Common myeloid progenitor, CD34-positive (primary cell): Measurements from ENCODE around the gene SPPL2B.
A peak's percentile ranks its signal among the peaks of the same experiment; 100 is the strongest.
"Not testable (repeated sequence)": the region's sequence is repeated elsewhere in the genome, so short reads cannot be mapped to it uniquely, and the experiment has no call there.

Source experiments
- CTCF ChIA-PET: fragments of 350-600 bp; sonication (Branson Sonifier 250); formaldehyde crosslinking; loops from one replicate; lab custom pipeline; 2021; ENCODE audit warnings: antibody characterized with exemption; lab: Charles Lee
- POLR2A ChIA-PET: fragments of 350-600 bp; sonication (Branson Sonifier 250); formaldehyde crosslinking; loops from one replicate; lab custom pipeline; 2021; ENCODE audit warnings: antibody characterized with exemption; lab: Charles Lee
- DNase-seq, 3 donors: peaks; one replicate each; pipeline versions ENCODE4 v3.0.0 to v3.0.0-alpha.2; 2013
- H3K27ac ChIP-seq, 2 experiments: 1 replicate in 1 of 2; 2 replicates in 1 of 2; pipeline ENCODE4 v1.7.0; 2013; ENCODE audit warnings: inconsistent platforms in 2 of 2, low read length in 2 of 2, mild to moderate bottlenecking in 2 of 2, low read depth in 1 of 2, moderate library complexity in 1 of 2; ENCODE audit not compliant: severe bottlenecking in 2 of 2, insufficient read depth in 1 of 2, poor library complexity in 1 of 2
- H3K27me3 ChIP-seq, 5 experiments: replicated peaks in 2 of 5; 1 replicate in 3 of 5; 2 replicates in 2 of 5; pipeline versions ENCODE4 v1.6.1 to v1.7.0; 2013; ENCODE audit warnings: low read length in 4 of 5, mild to moderate bottlenecking in 2 of 5, moderate library complexity in 2 of 5, inconsistent platforms in 1 of 5; ENCODE audit not compliant: insufficient read depth in 5 of 5, control insufficient read depth in 4 of 5
- H3K36me3 ChIP-seq, 4 experiments: 1 replicate in 2 of 4; 2 replicates in 2 of 4; pipeline versions ENCODE4 v1.6.1 to v1.7.0; 2013; ENCODE audit warnings: low read length in 3 of 4, control low read depth in 1 of 4, mild to moderate bottlenecking in 1 of 4; ENCODE audit not compliant: control insufficient read depth in 4 of 4, insufficient read depth in 4 of 4
- H3K4me1 ChIP-seq, 4 experiments: 1 replicate in 3 of 4; 2 replicates in 1 of 4; pipeline versions ENCODE4 v1.6.1 to v1.7.1; 2013; ENCODE audit warnings: low read length in 3 of 4, mild to moderate bottlenecking in 3 of 4, control low read depth in 1 of 4, inconsistent platforms in 1 of 4, moderate library complexity in 1 of 4; ENCODE audit not compliant: control insufficient read depth in 4 of 4, insufficient read depth in 4 of 4; ENCODE audit errors: control extremely low read depth in 1 of 4
- H3K4me3 ChIP-seq, 7 experiments: 1 replicate in 4 of 7; 2 replicates in 3 of 7; pipeline versions ENCODE4 v1.5.1 to v1.7.0; 2013; ENCODE audit warnings: mild to moderate bottlenecking in 7 of 7, low read length in 6 of 7, moderate library complexity in 6 of 7, inconsistent platforms in 2 of 7, low read depth in 2 of 7, control low read depth in 1 of 7; ENCODE audit not compliant: insufficient read depth in 4 of 7, control insufficient read depth in 1 of 7; ENCODE audit errors: extremely low read depth in 1 of 7
- H3K9me3 ChIP-seq, 5 experiments: 1 replicate in 4 of 5; 2 replicates in 1 of 5; pipeline versions ENCODE4 v1.6.1 to v1.7.1; 2013; ENCODE audit warnings: low read length in 4 of 5, mild to moderate bottlenecking in 2 of 5, inconsistent platforms in 1 of 5, low read depth in 1 of 5, moderate library complexity in 1 of 5; ENCODE audit not compliant: control insufficient read depth in 4 of 5, insufficient read depth in 2 of 5; ENCODE audit errors: control extremely low read depth in 1 of 5
- WGBS: methylation state at CpG from one replicate; pipeline ENCODE4 v1.1.5; 2013; ENCODE audit not compliant: insufficient coverage; 5-methylcytosine and 5-hydroxymethylcytosine counted together

SPPL2B gene

GRCh38 chr19:2385053-2385721 is 56.7 kb downstream of the SPPL2B start:
- Histone ChIP-seq H3K36me3 (no peaks in the 10 kb centered on the region), H3K4me1 (peaks cover 0 to 12% (median 5%) of the 10 kb centered on the region in 4 experiments), H3K9me3 (peaks cover 0 to 3% (median 3%) of the 10 kb centered on the region in 5 experiments), H3K4me3 (peak overlapping the region in 2 of 7 experiments; percentile 1 to 49), H3K27me3 (no peaks in the 10 kb centered on the region), H3K27ac (no peak overlapping the region)
- peak in 2 of 3 donors; percentile 74 to 76 for DNase-seq
- POLR2A ChIA-PET: no interaction called here
- CTCF ChIA-PET: interaction anchor here (1.7 to 2.6 kb wide), 2 partner anchors 10 to 96 kb away, joined by 3 to 7 read pairs; no protein-coding TSS in a partner anchor
- 32% methylated on average over 19 of the region's 37 CpGs for WGBS

- ChIA-PET POLR2A (interaction anchor here (0.6 to 0.7 kb wide), 2 partner anchors 28 to 210 kb away, joined by 5 read pairs; no protein-coding TSS in a partner anchor), CTCF (interaction anchor here (1.0 to 2.0 kb wide), 4 partner anchors 8 to 72 kb away, joined by 3 to 6 read pairs (median 3); no protein-coding TSS in a partner anchor)
- DNase-seq: no peak
- Histone ChIP-seq H3K36me3 (no peaks in the 10 kb centered on the region), H3K4me1 (peaks cover 0 to 17% (median 5%) of the 10 kb centered on the region in 4 experiments), H3K9me3 (no peaks in the 10 kb centered on the region), H3K27me3 (no peaks in the 10 kb centered on the region), H3K27ac (no peak overlapping the region), H3K4me3 (no peak overlapping the region)
- 86% methylated on average over 15 of the region's 20 CpGs for WGBS
Observed at GRCh38 chr19:2387367-2388288, 59.1 kb downstream of the SPPL2B start.

- ChIA-PET POLR2A (interaction anchor here (1.3 kb wide), 1 partner anchor 64 kb away, joined by 7 read pairs; no protein-coding TSS in a partner anchor), CTCF (interaction anchor here (1.1 to 1.3 kb wide), 2 partner anchors 34 to 56 kb away, joined by 3 read pairs; no protein-coding TSS in a partner anchor)
- Histone ChIP-seq H3K9me3 (no peaks in the 10 kb centered on the region), H3K36me3 (no peaks in the 10 kb centered on the region), H3K4me1 (peaks cover 0 to 23% (median 12%) of the 10 kb centered on the region in 4 experiments), H3K27me3 (no peaks in the 10 kb centered on the region), H3K4me3 (no peak overlapping the region), H3K27ac (no peak overlapping the region)
- no peak for DNase-seq
- WGBS: 93% methylated on average over 20 of the region's 21 CpGs
Observed at GRCh38 chr19:2389594-2389993, 61.1 kb downstream of the SPPL2B start.

GRCh38 chr19:2391118-2391725 is 62.7 kb downstream of the SPPL2B start:
- POLR2A ChIA-PET: interaction anchor here (0.6 to 1.3 kb wide), 3 partner anchors 13 to 58 kb away, joined by 3 to 6 read pairs (median 3); no protein-coding TSS in a partner anchor
- WGBS: no CpG with 5 or more reads among the region's 10 CpGs
- H3K4me3 ChIP-seq: no peak overlapping the region
- CTCF ChIA-PET: interaction anchor here (0.7 to 3.0 kb wide), 14 partner anchors 10 to 152 kb away, joined by 3 to 12 read pairs (median 4); no protein-coding TSS in a partner anchor
- DNase-seq: peak; percentile 63 to 87 (median 84)
- H3K36me3 ChIP-seq: no peaks in the 10 kb centered on the region
- peaks cover 0 to 20% (median 14%) of the 10 kb centered on the region in 4 experiments for H3K4me1 ChIP-seq
- H3K27ac ChIP-seq: no peak overlapping the region
- no peaks in the 10 kb centered on the region for H3K27me3 ChIP-seq
- no peaks in the 10 kb centered on the region for H3K9me3 ChIP-seq

- Histone ChIP-seq H3K9me3 (no peaks in the 10 kb centered on the region), H3K27me3 (no peaks in the 10 kb centered on the region), H3K4me3 (no peak overlapping the region), H3K4me1 (peaks cover 0 to 20% (median 14%) of the 10 kb centered on the region in 4 experiments), H3K27ac (no peak overlapping the region), H3K36me3 (no peaks in the 10 kb centered on the region)
- POLR2A ChIA-PET: interaction anchor here (0.9 to 1.2 kb wide), 3 partner anchors 59 to 79 kb away, joined by 3 read pairs; no protein-coding TSS in a partner anchor
- 66% methylated on average over 5 of the region's 7 CpGs for WGBS
- CTCF ChIA-PET: interaction anchor here (0.7 to 3.7 kb wide), 25 partner anchors 9 to 222 kb away, joined by 3 to 24 read pairs (median 4); no protein-coding TSS in a partner anchor
- no peak for DNase-seq
Observed at GRCh38 chr19:2392366-2392765, 63.9 kb downstream of the SPPL2B start.

GRCh38 chr19:2392899-2393298 is 64.4 kb downstream of the SPPL2B start:
- DNase-seq: peak in 1 of 3 donors; percentile 43

More at GRCh38 chr19:2392899-2393298, 64.4 kb downstream of the SPPL2B start:
- H3K27ac ChIP-seq, H3K36me3 ChIP-seq, H3K27me3 ChIP-seq, H3K4me3 ChIP-seq, H3K9me3 ChIP-seq: not testable (repeated sequence)
- peaks cover 0 to 20% (median 14%) of the 10 kb centered on the region in 4 experiments for H3K4me1 ChIP-seq
- ChIA-PET POLR2A (interaction anchor here (0.8 to 1.1 kb wide), 2 partner anchors 68 to 74 kb away, joined by 3 read pairs; no protein-coding TSS in a partner anchor), CTCF (interaction anchor here (0.8 to 3.7 kb wide), 24 partner anchors 9 to 217 kb away, joined by 3 to 24 read pairs (median 4); partner anchors contain the start of gene LMNB2)
- 89% methylated on average over 8 of the region's 8 CpGs for WGBS
